HG03025 (cell line): ENCODE results near the gene DKK3.
"Not testable (repeated sequence)": the region's sequence is repeated elsewhere in the genome, so short reads cannot be mapped to it uniquely, and the experiment has no call there.

Source experiments
- ATAC-seq: cut with Tn5 transposase; IDR thresholded peaks from one replicate; pipeline ENCODE4 v1.9.1; 2021; ENCODE audit warnings: mild to moderate bottlenecking, moderate library complexity; ENCODE audit not compliant: unreplicated experiment, low FRiP score

Gene DKK3

GRCh38 chr11:12007769-12008737 lies at the start of gene DKK3:
DKK3 (minus strand) TSS chr11:12008626; CDS start chr11:12008582, 44 bp downstream.
- no peak for ATAC-seq

DNA sequence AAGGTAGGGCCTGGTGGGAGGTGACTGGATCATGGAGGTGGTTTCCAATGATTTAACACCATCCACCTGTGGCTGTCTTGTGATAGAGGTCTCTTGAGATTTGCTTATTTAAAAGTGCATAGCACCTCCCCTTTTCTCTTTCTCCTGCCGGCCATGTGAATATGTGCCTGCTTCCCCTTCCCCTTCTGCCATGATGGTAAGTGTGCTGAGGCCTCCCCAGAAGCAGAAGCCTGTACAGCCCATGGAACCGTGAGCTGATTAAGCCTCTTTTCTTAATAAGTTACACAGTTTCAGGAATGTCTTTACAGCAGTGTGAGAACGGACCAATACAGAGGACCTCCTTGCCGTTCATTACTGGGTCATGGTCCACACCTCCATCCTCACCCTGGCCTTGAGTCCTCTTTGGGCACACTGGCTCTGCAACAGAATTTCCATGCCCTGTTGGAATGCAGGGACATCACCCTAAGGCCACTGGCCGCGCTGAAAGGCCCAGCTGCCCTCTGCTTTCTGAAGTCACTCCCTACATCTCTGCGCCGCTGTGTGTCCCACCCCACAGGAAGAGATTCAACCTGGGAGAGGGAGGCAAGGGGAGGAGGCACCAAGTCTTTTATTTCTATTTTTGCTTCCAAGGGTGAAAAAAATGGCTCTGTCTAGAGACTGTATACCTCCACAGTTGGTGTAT lies 49.0 kb upstream of the DKK3 start:
- no peak for ATAC-seq

DNA sequence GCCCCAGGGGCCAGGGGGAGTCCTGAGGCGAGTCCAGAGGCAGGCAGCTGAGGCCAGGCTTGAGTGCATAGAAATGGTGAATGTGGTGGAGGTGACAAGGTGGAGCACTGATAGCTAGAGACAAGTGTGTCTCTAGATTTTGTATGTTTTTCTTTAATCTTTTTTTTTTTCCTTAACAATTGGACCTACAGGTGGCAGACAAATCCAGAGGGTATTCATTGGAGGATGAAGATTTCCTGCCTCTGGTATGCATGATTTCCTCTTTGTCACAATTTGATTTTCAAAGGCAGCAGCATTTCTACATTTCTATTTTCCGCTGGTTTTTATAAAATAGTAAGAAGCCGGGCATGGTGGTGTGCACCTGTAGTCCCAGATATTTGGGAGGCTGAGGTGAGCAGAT lies 47.7 kb upstream of the DKK3 start:
- ATAC-seq: no peak

GRCh38 chr11:12053606-12054361 lies 45.4 kb upstream of the DKK3 start:
- ATAC-seq: no peak

- no peak for ATAC-seq
Observed at GRCh38 chr11:12052676-12053605, 44.5 kb upstream of the DKK3 start.

DNA sequence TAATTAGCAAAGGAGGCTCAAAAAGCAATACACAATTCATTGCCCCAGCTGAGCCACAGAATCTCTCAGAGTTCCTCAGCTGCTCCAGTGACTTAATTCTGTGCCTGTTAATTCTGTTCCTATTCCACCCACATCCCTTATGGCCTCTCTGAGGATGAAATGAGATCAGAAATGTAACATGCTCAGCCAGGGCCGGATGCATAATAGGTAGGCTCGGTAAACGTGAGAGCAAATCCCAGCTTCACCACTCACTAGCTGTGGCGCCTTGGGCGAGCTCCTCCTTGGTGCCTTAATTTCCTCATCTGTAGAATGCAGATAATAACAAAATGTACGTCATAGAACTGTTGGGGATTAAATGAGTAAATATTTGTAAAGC lies 42.8 kb upstream of the DKK3 start:
- ATAC-seq: no peak

- ATAC-seq: no peak
Observed at GRCh38 chr11:12050470-12051286, 42.3 kb upstream of the DKK3 start.

- ATAC-seq: no peak
Observed at GRCh38 chr11:12048936-12049790, 40.7 kb upstream of the DKK3 start.

- no peak for ATAC-seq
Observed at GRCh38 chr11:12046636-12047236, 38.3 kb upstream of the DKK3 start.

DNA sequence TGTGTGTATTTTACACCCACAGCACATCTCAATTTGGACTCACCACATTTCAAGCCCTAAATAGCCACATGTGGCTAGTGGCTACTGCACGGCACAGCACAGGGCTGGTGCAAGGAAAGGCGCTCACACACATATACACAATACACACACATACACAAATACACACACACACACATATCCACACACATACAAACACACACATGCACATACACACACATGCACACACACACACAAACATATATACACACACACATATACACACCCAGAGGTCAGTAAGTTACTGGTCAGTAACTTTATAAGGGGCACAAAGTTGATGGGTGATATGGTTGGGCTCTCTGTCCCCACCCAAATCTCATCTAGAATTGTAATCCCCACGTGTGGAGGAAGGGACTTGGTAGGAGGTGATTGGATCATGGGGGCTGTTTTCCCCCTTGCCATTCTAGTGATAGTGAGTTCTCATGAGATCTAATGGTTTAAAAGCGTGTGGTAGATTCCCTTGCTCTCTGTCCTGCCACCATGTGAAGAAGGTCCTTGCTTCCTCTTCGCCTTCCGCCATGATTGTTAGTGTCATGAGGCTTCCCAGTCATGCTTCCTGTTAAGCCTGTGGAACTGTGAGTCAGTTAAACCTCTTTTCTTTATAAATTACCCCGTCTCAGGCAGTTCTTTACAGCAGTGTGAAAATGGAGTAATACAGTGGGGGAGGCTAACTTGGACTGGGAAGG lies 37.6 kb upstream of the DKK3 start:
- no peak for ATAC-seq

DNA sequence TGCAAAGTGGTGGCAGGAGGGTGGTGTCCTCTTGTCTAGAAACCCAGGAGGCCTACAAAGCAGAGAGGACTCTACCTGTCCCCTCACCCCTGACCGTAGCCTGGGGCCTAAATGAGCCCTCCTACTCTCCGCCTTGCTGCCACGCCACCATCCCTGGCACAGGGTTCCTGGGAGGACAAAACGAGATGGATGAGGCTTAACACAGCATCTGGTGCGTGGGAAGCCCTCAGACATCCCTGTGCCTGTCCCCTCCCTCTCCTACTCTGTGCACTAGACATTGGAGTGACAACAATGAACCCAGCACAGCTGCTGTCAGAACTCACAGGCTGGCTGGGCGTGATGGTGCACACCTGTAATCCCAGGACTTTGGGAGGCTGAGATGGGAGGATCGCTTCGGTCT lies 36.4 kb upstream of the DKK3 start:
- ATAC-seq: no peak

GRCh38 chr11:12043959-12044791 lies 35.7 kb upstream of the DKK3 start:
- ATAC-seq: peak; percentile 63

DNA sequence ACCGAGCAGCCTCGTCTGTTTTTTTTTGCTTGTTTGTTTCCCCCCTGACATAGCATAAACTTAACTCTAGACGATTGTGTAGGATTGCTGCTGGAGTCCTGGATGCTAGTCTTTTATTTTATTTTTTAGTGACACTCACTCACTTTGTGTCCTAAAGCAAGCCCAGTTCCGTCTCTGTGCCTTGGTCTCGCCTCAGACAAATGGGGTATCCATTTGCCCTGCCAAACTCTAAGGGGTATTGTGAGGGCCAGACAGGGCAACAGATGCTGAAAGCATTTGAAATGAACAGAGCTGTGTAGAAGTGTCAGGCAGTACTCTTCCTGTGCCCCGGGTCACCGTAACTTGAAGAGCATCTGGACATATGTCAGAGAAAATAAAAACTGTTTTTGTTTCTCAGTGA lies 34.8 kb upstream of the DKK3 start:
- no peak for ATAC-seq

DNA sequence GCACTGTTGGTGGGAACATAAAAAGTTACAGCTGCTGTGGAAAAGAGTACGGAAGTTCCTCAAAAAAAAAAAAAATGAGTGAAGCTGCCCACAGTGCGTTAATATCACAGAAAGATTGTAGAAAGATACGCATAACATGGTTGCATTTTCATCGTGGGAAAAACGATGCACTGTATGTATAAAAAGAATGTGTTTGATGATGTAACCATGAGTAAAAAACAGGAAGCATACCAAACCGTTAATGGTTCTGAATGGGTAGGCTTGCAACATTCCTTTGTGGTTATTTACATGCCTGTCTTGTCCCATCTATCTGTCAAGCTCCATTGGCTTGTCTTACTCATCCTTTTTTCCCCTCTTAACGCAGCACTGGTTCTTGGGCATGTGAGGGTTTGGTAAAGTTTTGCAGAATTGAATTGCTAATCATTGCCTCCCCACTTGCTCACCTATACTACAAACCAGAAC lies 33.8 kb upstream of the DKK3 start:
- no peak for ATAC-seq

- ATAC-seq: not testable (repeated sequence)
Observed at GRCh38 chr11:12040719-12041118, 32.3 kb upstream of the DKK3 start.

DNA sequence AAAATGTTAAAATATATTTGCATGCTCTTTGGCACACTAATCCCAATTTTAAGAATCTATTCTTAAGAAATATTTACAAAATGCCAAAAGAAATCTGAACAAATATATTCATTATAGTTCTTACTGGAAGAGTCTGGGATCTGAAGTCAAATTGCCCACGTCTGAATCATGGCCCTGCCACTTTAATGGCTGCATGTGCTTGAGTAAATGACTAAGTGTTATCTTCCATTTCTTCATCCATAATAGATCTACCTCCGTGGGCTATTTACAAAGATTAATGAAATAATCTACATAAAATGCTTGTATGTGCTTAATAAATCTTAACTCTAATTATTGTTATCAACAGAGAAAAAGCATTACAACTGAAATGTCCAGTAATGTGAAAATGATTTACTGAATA lies 24.5 kb upstream of the DKK3 start:
- no peak for ATAC-seq
